Measurements from ENCODE around the gene C5orf34.
"Not testable (repeated sequence)": the region's sequence is repeated elsewhere in the genome, so short reads cannot be mapped to it uniquely, and the experiment has no call there.

GRCh38 chr5:43441575-43441974, 73.4 kb downstream of the C5orf34 start:
- TF ChIP-seq POLR2AphosphoS5, POLR2A (IDR thresholded peaks at IDR 0.05; ENCODE audit: low read depth, low read length): not testable (repeated sequence)

Measured in GM12892 (cell line).